Type B pancreatic cell (in vitro differentiated cells): ENCODE results near the gene AIM2. TPM values are rescaled to one million over a fixed set of nuclear protein-coding genes. Genes with fewer than 3 reads are reported as not detected.

ENCODE experiments used
- total RNA-seq: library from RNA; stranded (reverse); gene quantifications from 2 replicates; pipeline ENCODE4 v1.2.1, GENCODE V29; 2021; ENCODE audit warnings: low replicate concordance

The AIM2 gene
- total RNA-seq, 1 donor from 2014 or later: 1.0 TPM

Other genes with a start within 250 kb of the AIM2 start
- gene MNDA, start 245.4 kb downstream of the AIM2 start, total RNA-seq: not detected in 2 replicates
- 1.0 and 2.9 TPM in 2 replicates for gene PYHIN1, start 145.2 kb downstream of the AIM2 start, total RNA-seq
- 10.6 and 20.9 TPM in 2 replicates for gene IFI16, start 66.9 kb downstream of the AIM2 start, total RNA-seq
- gene CADM3, start 94.8 kb upstream of the AIM2 start, total RNA-seq: 3.4 and 5.8 TPM in 2 replicates
- 0.17 and 0.63 TPM in 2 replicates for gene ACKR1, start 128.1 kb upstream of the AIM2 start, total RNA-seq
- gene FCER1A, start 225.6 kb upstream of the AIM2 start, total RNA-seq: not detected in 2 replicates